ENCODE measurements around the gene TRAPPC8. TPM values are rescaled to one million over a fixed set of nuclear protein-coding genes. Genes with fewer than 3 reads are reported as not detected.
"Not testable (repeated sequence)": the region's sequence is repeated elsewhere in the genome, so short reads cannot be mapped to it uniquely, and the experiment has no call there.

The TRAPPC8 gene
- total and polyA plus RNA-seq, 5 experiments from 2014 or later, result 13.2 to 62.7 (median 18.6) TPM

GRCh38 chr18:31941010-31941809, 1.7 kb downstream of the TRAPPC8 start:
- POLR2A ChIA-PET, result interaction anchor here (1.1 to 5.1 kb wide), 5 partner anchors 10 to 151 kb away, joined by 3 to 123 read pairs (median 7); partner anchors contain the start of genes RNF125 and RNF138
- Mint-ChIP-seq H3K27me3 (no peaks in the 10 kb centered on the region), H3K4me1 (peaks cover 28 to 60% (median 52%) of the 10 kb centered on the region in 4 donors), H3K27ac (peak overlapping the region in 9 of 10 donors; percentile 57 to 100 (median 99)), H3K36me3 (peaks cover 0 to 18% (median 0%) of the 10 kb centered on the region in 3 donors), H3K4me3 (peak overlapping the region; percentile 93 to 100 (median 98)), H3K9me3 (no peaks in the 10 kb centered on the region)
- ATAC-seq, result no peak
- DNase-seq, result no peak

GRCh38 chr18:31934773-31935172, 8.2 kb downstream of the TRAPPC8 start:
- ATAC-seq, H3K9me3 Mint-ChIP-seq, DNase-seq, H3K27me3 Mint-ChIP-seq, H3K4me3 Mint-ChIP-seq, POLR2A ChIA-PET: not testable (repeated sequence)
- Mint-ChIP-seq H3K4me1 (peaks cover 10 to 39% (median 29%) of the 10 kb centered on the region in 4 donors), H3K27ac (peak overlapping the region in 3 of 10 donors; percentile 25 to 69 (median 45)), H3K36me3 (peaks cover 0 to 55% (median 0%) of the 10 kb centered on the region in 3 donors)

GRCh38 chr18:31931886-31932240, 11.1 kb downstream of the TRAPPC8 start:
- POLR2A ChIA-PET, result interaction anchor here (0.5 to 1.9 kb wide), 2 partner anchors 10 to 110 kb away, joined by 3 to 7 read pairs; partner anchors contain the start of gene TRAPPC8
- H3K4me3 Mint-ChIP-seq, result peak overlapping the region in 1 of 10 donors; percentile 20
- peaks cover 0 to 68% (median 4%) of the 10 kb centered on the region in 3 donors for H3K36me3 Mint-ChIP-seq
- no peaks in the 10 kb centered on the region for H3K9me3 Mint-ChIP-seq
- H3K4me1 Mint-ChIP-seq, result peaks cover 0 to 23% (median 17%) of the 10 kb centered on the region in 4 donors
- DNase-seq (no peak), ATAC-seq (no peak)
- peak overlapping the region in 5 of 10 donors; percentile 4 to 85 (median 41) for H3K27ac Mint-ChIP-seq
- H3K27me3 Mint-ChIP-seq, result no peaks in the 10 kb centered on the region

- peaks cover 0 to 70% (median 7%) of the 10 kb centered on the region in 3 donors for H3K36me3 Mint-ChIP-seq
- no peaks in the 10 kb centered on the region for H3K27me3 Mint-ChIP-seq
- H3K27ac Mint-ChIP-seq, result peak overlapping the region in 4 of 10 donors; percentile 4 to 85 (median 65)
- ATAC-seq (no peak), DNase-seq (no peak)
- H3K9me3 Mint-ChIP-seq, result no peaks in the 10 kb centered on the region
- H3K4me3 Mint-ChIP-seq, result no peak overlapping the region
- peaks cover 0 to 23% (median 16%) of the 10 kb centered on the region in 4 donors for H3K4me1 Mint-ChIP-seq
- POLR2A ChIA-PET, result interaction anchor here (0.5 to 1.9 kb wide), 2 partner anchors 11 to 111 kb away, joined by 3 to 7 read pairs; partner anchors contain the start of gene TRAPPC8
These were observed 11.6 kb downstream of the TRAPPC8 start for GRCh38 chr18:31931163-31931885.

GRCh38 chr18:31929273-31929672, 13.7 kb downstream of the TRAPPC8 start:
- no peak for ATAC-seq
- Mint-ChIP-seq H3K4me3 (no peak overlapping the region), H3K9me3 (no peaks in the 10 kb centered on the region), H3K27ac (peak overlapping the region in 4 of 10 donors; percentile 12 to 56 (median 39)), H3K27me3 (no peaks in the 10 kb centered on the region), H3K36me3 (peaks cover 0 to 76% (median 15%) of the 10 kb centered on the region in 3 donors), H3K4me1 (peaks cover 0 to 28% (median 22%) of the 10 kb centered on the region in 4 donors)
- POLR2A ChIA-PET, result no interaction called here
- no peak for DNase-seq

- not testable (repeated sequence) for H3K4me3 Mint-ChIP-seq
These were observed 15.9 kb downstream of the TRAPPC8 start for GRCh38 chr18:31926988-31927387.

GRCh38 chr18:31920277-31920676, 22.7 kb downstream of the TRAPPC8 start:
- H3K4me3 Mint-ChIP-seq, result no peak overlapping the region
- ATAC-seq (no peak), DNase-seq (no peak)
- H3K36me3 Mint-ChIP-seq, result peaks cover 0 to 76% (median 1%) of the 10 kb centered on the region in 3 donors
- peaks cover 0 to 9% (median 4%) of the 10 kb centered on the region in 4 donors for H3K4me1 Mint-ChIP-seq
- H3K9me3 Mint-ChIP-seq, result no peaks in the 10 kb centered on the region
- POLR2A ChIA-PET, result no interaction called here
- peak overlapping the region in 3 of 10 donors; percentile 23 to 37 (median 29) for H3K27ac Mint-ChIP-seq
- H3K27me3 Mint-ChIP-seq, result no peaks in the 10 kb centered on the region

More at GRCh38 chr18:31926988-31927387, 15.9 kb downstream of the TRAPPC8 start:
- H3K9me3 Mint-ChIP-seq, DNase-seq, H3K27me3 Mint-ChIP-seq, ATAC-seq: not testable (repeated sequence)
- POLR2A ChIA-PET, result interaction anchor here (1.0 kb wide), 1 partner anchor 15 kb away, joined by 3 read pairs; no protein-coding TSS in a partner anchor
- peaks cover 0 to 22% (median 20%) of the 10 kb centered on the region in 4 donors for H3K4me1 Mint-ChIP-seq
- peaks cover 0 to 85% (median 15%) of the 10 kb centered on the region in 3 donors for H3K36me3 Mint-ChIP-seq
- H3K27ac Mint-ChIP-seq, result peak overlapping the region in 1 of 10 donors; percentile 71

GRCh38 chr18:31919366-31919765, 23.6 kb downstream of the TRAPPC8 start:
- H3K27me3 Mint-ChIP-seq, DNase-seq, POLR2A ChIA-PET, H3K9me3 Mint-ChIP-seq, ATAC-seq, H3K4me3 Mint-ChIP-seq, H3K4me1 Mint-ChIP-seq: not testable (repeated sequence)
- peaks cover 1 to 76% (median 5%) of the 10 kb centered on the region in 3 donors for H3K36me3 Mint-ChIP-seq
- H3K27ac Mint-ChIP-seq, result peak overlapping the region in 1 of 10 donors; percentile 13

- Mint-ChIP-seq H3K4me3 (no peak overlapping the region), H3K27ac (peak overlapping the region in 2 of 10 donors; percentile 13 to 31), H3K36me3 (peaks cover 3 to 76% (median 5%) of the 10 kb centered on the region in 3 donors), H3K4me1 (peaks cover 0 to 7% (median 1%) of the 10 kb centered on the region in 4 donors), H3K9me3 (no peaks in the 10 kb centered on the region), H3K27me3 (no peaks in the 10 kb centered on the region)
- ATAC-seq, result no peak
- no peak for DNase-seq
- POLR2A ChIA-PET, result no interaction called here
These were observed 24.2 kb downstream of the TRAPPC8 start for GRCh38 chr18:31918733-31919132.

GRCh38 chr18:31901063-31901462, 41.9 kb downstream of the TRAPPC8 start:
- peaks cover 6 to 75% (median 31%) of the 10 kb centered on the region in 3 donors for H3K36me3 Mint-ChIP-seq

GRCh38 chr18:31899771-31900170, 43.2 kb downstream of the TRAPPC8 start:
- H3K4me3 Mint-ChIP-seq, ATAC-seq, POLR2A ChIA-PET, DNase-seq, H3K4me1 Mint-ChIP-seq, H3K27me3 Mint-ChIP-seq, H3K9me3 Mint-ChIP-seq: not testable (repeated sequence)
- Mint-ChIP-seq H3K36me3 (peaks cover 6 to 75% (median 38%) of the 10 kb centered on the region in 3 donors), H3K27ac (peak overlapping the region in 1 of 10 donors; percentile 26)

More at GRCh38 chr18:31901063-31901462, 41.9 kb downstream of the TRAPPC8 start:
- no peak for ATAC-seq
- no peaks in the 10 kb centered on the region for H3K9me3 Mint-ChIP-seq
- DNase-seq, result no peak
- H3K4me3 Mint-ChIP-seq, result no peak overlapping the region
- H3K27ac Mint-ChIP-seq, result no peak overlapping the region
- no peaks in the 10 kb centered on the region for H3K27me3 Mint-ChIP-seq
- peaks cover 0 to 7% (median under 1%) of the 10 kb centered on the region in 4 donors for H3K4me1 Mint-ChIP-seq
- POLR2A ChIA-PET, result no interaction called here

GRCh38 chr18:31892936-31893335, 50.0 kb downstream of the TRAPPC8 start:
- Mint-ChIP-seq H3K9me3 (no peaks in the 10 kb centered on the region), H3K27ac (peak overlapping the region in 2 of 10 donors; percentile 0 to 43), H3K4me1 (peaks cover 0 to 7% (median 1%) of the 10 kb centered on the region in 4 donors), H3K4me3 (no peak overlapping the region), H3K27me3 (no peaks in the 10 kb centered on the region), H3K36me3 (peaks cover 5 to 77% (median 43%) of the 10 kb centered on the region in 3 donors)
- DNase-seq (no peak), ATAC-seq (no peak)
- POLR2A ChIA-PET, result no interaction called here

Measured in naive thymus-derived CD8-positive, alpha-beta T cell (primary cell).